Upper lobe of left lung (tissue), 6 donors: Measurements from ENCODE around the gene TMEM132D. TPM values are rescaled to one million over a fixed set of nuclear protein-coding genes. Genes with fewer than 3 reads are reported as not detected.

ENCODE experiments used
- ATAC-seq, 2 donors: fragments of 200-7000 bp; cut with Tn5 transposase; one replicate each; pipeline ENCODE4 v1.9.1; 2022; ENCODE audit warnings: mild to moderate bottlenecking in 2 of 2, moderate library complexity in 2 of 2; ENCODE audit not compliant: low FRiP score in 2 of 2
- DNase-seq, 2 donors: peaks; one replicate each; pipeline ENCODE4 v3.0.0-alpha.2; 2019 to 2020
- H3K27ac ChIP-seq, 4 donors: fragments of 200-600 bp; sonication (generic); one replicate each; pipeline ENCODE4 v1.5.1; 2016 to 2019
- H3K27me3 ChIP-seq, 4 donors: fragments of 200-600 bp; sonication (generic); one replicate each; pipeline ENCODE4 v1.5.1; 2017 to 2019
- H3K36me3 ChIP-seq, 4 donors: fragments of 200-600 bp; sonication (generic); one replicate each; pipeline ENCODE4 v1.5.1; 2016 to 2019
- H3K4me1 ChIP-seq, 4 donors: fragments of 200-600 bp; sonication (generic); one replicate each; pipeline ENCODE4 v1.5.1; 2018 to 2019
- H3K4me3 ChIP-seq, 4 donors: fragments of 200-600 bp; sonication (generic); one replicate each; pipeline ENCODE4 v1.5.1; 2017 to 2019; ENCODE audit warnings: mild to moderate bottlenecking in 2 of 4, moderate library complexity in 1 of 4
- H3K9me3 ChIP-seq, 4 donors: fragments of 200-600 bp; sonication (generic); one replicate each; pipeline ENCODE4 v1.5.1; 2018 to 2019
- EP300 ChIP-seq, 4 donors: sonication (generic); formaldehyde crosslinking; IDR thresholded peaks; one replicate each; pipeline ENCODE4 v1.5.1; 2017; ENCODE audit warnings: antibody characterized with exemption in 4 of 4, control low read depth in 2 of 4
- POLR2A ChIP-seq, 4 donors: fragments of 450-650 bp; IDR thresholded peaks; one replicate each; pipeline ENCODE4 v1.5.1; 2016 to 2017; ENCODE audit warnings: antibody characterized with exemption in 4 of 4, mild to moderate bottlenecking in 2 of 4
- POLR2AphosphoS5 ChIP-seq, 2 donors: sonication (generic); formaldehyde crosslinking; IDR thresholded peaks; one replicate each; pipeline ENCODE4 v1.5.1; 2017; ENCODE audit warnings: antibody characterized with exemption in 2 of 2
- WGBS, 2 donors: methylation state at CpG; one replicate each; pipeline ENCODE4 v1.1.5; 2017 to 2018; 5-methylcytosine and 5-hydroxymethylcytosine counted together
- total RNA-seq, 6 donors: library from RNA; depleted of rRNA in 4 of 6; stranded (reverse); fragments of >200 nt in 4 of 6; gene quantifications; one replicate each; pipeline versions ENCODE4 v1.1.0 to v1.2.1, GENCODE V29; 2016 to 2021
- TF ChIP-seq, protein P1 (sequence below), 6 experiments: fragments of 450-650 bp in 4 of 6; fragments of 200-600 bp in 2 of 6; sonication (generic) in 2 of 6; IDR thresholded peaks; one replicate each; pipeline ENCODE4 v1.5.1; 2016 to 2019; ENCODE audit warnings: antibody characterized with exemption in 6 of 6
- donor health status: DM: no; HTN: no; CAD: no; lungs with moderate emphysema.
- donor health status: DM: no; HTN: yes; CAD: no; lungs with severe emphysema.

The TMEM132D gene
- total RNA-seq, 6 donors from 2014 or later: 0.30 to 1.0 (median 0.79) TPM; not detected in 1

DNA sequence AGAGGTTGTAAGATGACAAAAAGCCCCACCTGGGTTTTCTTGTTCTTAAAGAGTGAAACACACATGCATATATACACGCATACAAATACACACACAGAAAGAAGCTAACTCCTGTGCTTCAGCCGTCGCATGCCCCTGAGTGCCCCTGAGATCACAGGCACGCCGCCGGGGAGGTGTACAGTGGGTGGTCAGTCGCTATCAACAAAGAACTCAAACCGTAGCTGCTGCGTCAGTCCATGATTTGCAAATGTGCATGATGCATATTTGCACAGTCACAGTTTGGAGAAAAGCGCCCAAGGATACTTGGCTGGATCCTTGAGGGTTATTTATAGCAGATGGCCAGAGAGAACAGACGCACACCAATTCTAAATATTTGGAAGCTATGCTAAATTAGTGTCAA, 206.9 kb downstream of the TMEM132D start:
- H3K9me3 ChIP-seq: no peaks in the 10 kb centered on the region
- DNase-seq (no peak), ATAC-seq (peak; percentile 23 to 69)
- no peaks in the 10 kb centered on the region for H3K36me3 ChIP-seq
- 43 to 45% methylated on average over 6 to 11 of the region's 11 CpGs for WGBS, 2 donors
- TF ChIP-seq, protein P1, sequence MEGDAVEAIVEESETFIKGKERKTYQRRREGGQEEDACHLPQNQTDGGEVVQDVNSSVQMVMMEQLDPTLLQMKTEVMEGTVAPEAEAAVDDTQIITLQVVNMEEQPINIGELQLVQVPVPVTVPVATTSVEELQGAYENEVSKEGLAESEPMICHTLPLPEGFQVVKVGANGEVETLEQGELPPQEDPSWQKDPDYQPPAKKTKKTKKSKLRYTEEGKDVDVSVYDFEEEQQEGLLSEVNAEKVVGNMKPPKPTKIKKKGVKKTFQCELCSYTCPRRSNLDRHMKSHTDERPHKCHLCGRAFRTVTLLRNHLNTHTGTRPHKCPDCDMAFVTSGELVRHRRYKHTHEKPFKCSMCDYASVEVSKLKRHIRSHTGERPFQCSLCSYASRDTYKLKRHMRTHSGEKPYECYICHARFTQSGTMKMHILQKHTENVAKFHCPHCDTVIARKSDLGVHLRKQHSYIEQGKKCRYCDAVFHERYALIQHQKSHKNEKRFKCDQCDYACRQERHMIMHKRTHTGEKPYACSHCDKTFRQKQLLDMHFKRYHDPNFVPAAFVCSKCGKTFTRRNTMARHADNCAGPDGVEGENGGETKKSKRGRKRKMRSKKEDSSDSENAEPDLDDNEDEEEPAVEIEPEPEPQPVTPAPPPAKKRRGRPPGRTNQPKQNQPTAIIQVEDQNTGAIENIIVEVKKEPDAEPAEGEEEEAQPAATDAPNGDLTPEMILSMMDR (IDR thresholded peaks at IDR 0.05): no peak
- TF ChIP-seq POLR2A (IDR thresholded peaks at IDR 0.05) (no peak), EP300 (IDR thresholded peaks at IDR 0.05) (no peak), POLR2AphosphoS5 (IDR thresholded peaks at IDR 0.05) (no peak)
- no peaks in the 10 kb centered on the region for H3K27me3 ChIP-seq
- H3K4me3 ChIP-seq: no peak overlapping the region
- no peak overlapping the region for H3K27ac ChIP-seq
- no peaks in the 10 kb centered on the region for H3K4me1 ChIP-seq

DNA sequence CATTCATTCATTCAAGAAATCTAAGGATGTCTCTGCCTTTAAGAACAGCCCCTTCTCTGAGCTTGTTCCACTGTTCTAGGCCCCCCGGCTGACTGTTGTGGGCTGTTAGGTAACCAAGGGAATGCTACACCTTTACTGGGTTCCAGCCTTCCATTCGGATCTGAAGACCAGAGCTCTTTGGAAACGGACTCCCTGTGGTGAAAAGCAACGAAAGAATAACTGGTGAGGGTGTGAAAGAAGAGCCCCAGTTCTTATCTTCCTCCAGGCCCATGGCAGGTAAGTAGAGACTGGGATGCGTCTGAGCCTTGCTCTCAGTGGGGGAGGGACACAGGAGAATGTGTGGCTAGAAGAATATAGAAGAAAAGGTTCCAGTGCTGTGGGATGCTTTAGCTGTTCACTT, 207.4 kb downstream of the TMEM132D start:
- 37 to 48% methylated on average over 5 of the region's 5 CpGs for WGBS, 2 donors
- ATAC-seq (no peak), DNase-seq (no peak)
- TF ChIP-seq POLR2A (IDR thresholded peaks at IDR 0.05) (no peak), POLR2AphosphoS5 (IDR thresholded peaks at IDR 0.05) (no peak), EP300 (IDR thresholded peaks at IDR 0.05) (no peak)
- TF ChIP-seq, protein P1 (IDR thresholded peaks at IDR 0.05): no peak
- H3K4me3 ChIP-seq: no peak overlapping the region
- H3K36me3 ChIP-seq: no peaks in the 10 kb centered on the region
- no peaks in the 10 kb centered on the region for H3K4me1 ChIP-seq
- H3K27ac ChIP-seq: no peak overlapping the region
- H3K9me3 ChIP-seq: no peaks in the 10 kb centered on the region
- H3K27me3 ChIP-seq: no peaks in the 10 kb centered on the region

DNA sequence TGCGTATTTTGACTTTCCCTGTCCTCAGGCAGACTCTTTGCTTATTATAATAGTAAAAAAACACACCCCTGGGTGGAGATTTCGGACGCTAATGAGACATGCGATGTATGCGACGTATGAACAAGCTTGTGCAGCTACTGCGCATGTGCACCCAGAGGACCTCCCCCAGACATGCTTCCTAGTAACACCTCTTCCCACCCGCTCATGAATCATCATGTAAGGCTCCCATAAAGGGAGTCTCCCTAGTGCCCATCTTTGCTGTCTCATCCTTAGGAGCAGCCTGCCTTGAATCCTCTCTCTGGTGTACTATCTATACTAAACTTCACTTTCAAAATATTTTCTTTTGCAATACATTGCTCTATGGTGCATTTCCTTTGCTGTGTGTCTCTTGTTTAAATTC, 210.1 kb downstream of the TMEM132D start:
- Histone ChIP-seq H3K4me1 (no peaks in the 10 kb centered on the region), H3K9me3 (no peaks in the 10 kb centered on the region), H3K36me3 (no peaks in the 10 kb centered on the region), H3K27ac (no peak overlapping the region), H3K27me3 (no peaks in the 10 kb centered on the region), H3K4me3 (no peak overlapping the region)
- DNase-seq (no peak), ATAC-seq (no peak)
- 89 to 93% methylated on average over 8 of the region's 8 CpGs for WGBS, 2 donors
- TF ChIP-seq EP300 (IDR thresholded peaks at IDR 0.05) (no peak), POLR2AphosphoS5 (IDR thresholded peaks at IDR 0.05) (no peak), POLR2A (IDR thresholded peaks at IDR 0.05) (no peak)
- TF ChIP-seq, protein P1 (IDR thresholded peaks at IDR 0.05): no peak

DNA sequence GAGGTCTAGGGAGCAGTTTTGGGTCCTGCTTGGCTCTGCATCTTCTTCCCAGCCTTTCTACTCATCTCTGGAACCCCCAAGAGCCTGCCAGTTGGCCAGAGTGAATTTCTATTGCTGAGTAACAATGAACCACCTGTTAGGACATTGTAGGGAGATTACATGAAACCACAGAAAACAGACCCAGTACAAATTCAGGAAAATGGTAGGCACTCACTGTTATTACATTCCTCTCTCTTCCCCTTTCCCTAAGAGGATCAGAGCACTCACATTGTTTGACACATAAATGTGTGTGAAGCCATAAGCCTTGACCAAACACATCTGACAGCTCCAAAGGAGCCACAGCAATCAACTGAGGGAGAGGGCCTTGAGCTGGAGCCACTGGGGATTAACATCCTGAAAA, 216.1 kb downstream of the TMEM132D start:
- Histone ChIP-seq H3K27ac (no peak overlapping the region), H3K27me3 (no peaks in the 10 kb centered on the region), H3K4me1 (no peaks in the 10 kb centered on the region), H3K4me3 (no peak overlapping the region), H3K36me3 (no peaks in the 10 kb centered on the region), H3K9me3 (peaks cover 0 to 16% (median 4%) of the 10 kb centered on the region in 4 donors)
- DNase-seq (no peak), ATAC-seq (no peak)
- TF ChIP-seq POLR2A (IDR thresholded peaks at IDR 0.05): no peak
- no peak for TF ChIP-seq POLR2AphosphoS5 (IDR thresholded peaks at IDR 0.05)
- TF ChIP-seq EP300 (IDR thresholded peaks at IDR 0.05): no peak
- TF ChIP-seq, protein P1 (IDR thresholded peaks at IDR 0.05): no peak

DNA sequence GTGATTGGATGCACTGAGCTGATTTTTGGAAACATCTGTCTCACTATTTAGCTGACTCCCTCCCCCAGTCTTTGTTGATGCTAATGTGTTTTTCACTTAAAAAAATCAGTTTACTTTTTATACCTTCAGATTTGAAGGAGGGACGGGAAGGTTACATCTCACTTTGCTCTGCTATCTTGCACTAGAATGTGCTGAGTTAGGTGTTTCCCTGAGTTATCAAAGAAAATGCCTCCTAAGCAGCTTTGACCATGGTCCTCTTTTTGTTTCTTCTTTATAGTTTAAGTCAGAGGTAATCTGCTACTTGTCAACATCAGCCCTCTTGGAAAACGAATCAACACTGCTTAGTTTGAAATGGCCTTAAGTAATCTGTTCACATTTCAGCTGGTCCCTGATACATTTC, 222.0 kb downstream of the TMEM132D start:
- DNase-seq (no peak), ATAC-seq (no peak)
- TF ChIP-seq, protein P1 (IDR thresholded peaks at IDR 0.05): no peak
- TF ChIP-seq POLR2A (IDR thresholded peaks at IDR 0.05) (no peak), EP300 (IDR thresholded peaks at IDR 0.05) (no peak), POLR2AphosphoS5 (IDR thresholded peaks at IDR 0.05) (no peak)
- Histone ChIP-seq H3K4me3 (no peak overlapping the region), H3K36me3 (no peaks in the 10 kb centered on the region), H3K9me3 (peaks cover 0 to 38% (median 7%) of the 10 kb centered on the region in 4 donors), H3K4me1 (no peaks in the 10 kb centered on the region), H3K27me3 (no peaks in the 10 kb centered on the region), H3K27ac (no peak overlapping the region)
- WGBS, 2 donors: 74 to 82% methylated on average over 2 of the region's 2 CpGs
